Peyer's patch (tissue), 4 donors: ENCODE data around the gene LRCOL1. TPM values are rescaled to one million over a fixed set of nuclear protein-coding genes. Genes with fewer than 3 reads are reported as not detected.

Experiments
- DNase-seq, 3 donors: peaks; one replicate each; pipeline ENCODE4 v3.0.0-alpha.2; 2017 to 2019
- H3K27ac ChIP-seq, 4 donors: fragments of 200-600 bp; sonication (generic); one replicate each; pipeline ENCODE4 v1.5.1; 2016 to 2019
- H3K27me3 ChIP-seq, 2 donors: fragments of 200-600 bp; sonication (generic); one replicate each; pipeline ENCODE4 v1.5.1; 2019
- H3K36me3 ChIP-seq, 3 donors: fragments of 200-600 bp; sonication (generic); one replicate each; pipeline ENCODE4 v1.5.1; 2016 to 2019
- H3K4me1 ChIP-seq, 4 donors: fragments of 200-600 bp; sonication (generic); one replicate each; pipeline ENCODE4 v1.5.1; 2016 to 2019
- H3K4me3 ChIP-seq, 4 donors: fragments of 200-600 bp; sonication (generic); 1 replicate in 3 of 4; 2 replicates in 1 of 4; pipeline ENCODE4 v1.5.1; 2016 to 2019; ENCODE audit warnings: mild to moderate bottlenecking in 1 of 4
- H3K9me3 ChIP-seq, 4 donors: fragments of 200-600 bp; sonication (generic); one replicate each; pipeline ENCODE4 v1.5.1; 2016 to 2019; ENCODE audit warnings: mild to moderate bottlenecking in 1 of 4
- POLR2A ChIP-seq, 2 donors: fragments of 450-650 bp; IDR thresholded peaks; one replicate each; pipeline ENCODE4 v1.5.1; 2017; ENCODE audit warnings: antibody characterized with exemption in 2 of 2, mild to moderate bottlenecking in 2 of 2, moderate library complexity in 2 of 2
- total RNA-seq, 4 donors: library from RNA; depleted of rRNA; stranded (reverse); fragments of >200 nt; gene quantifications; one replicate each; pipeline ENCODE4 v1.1.0, GENCODE V29; 2016
- TF ChIP-seq, protein P1 (sequence below), 6 experiments: fragments of 450-650 bp in 4 of 6; fragments of 200-600 bp in 2 of 6; sonication (generic) in 1 of 6; IDR thresholded peaks; one replicate each; pipeline ENCODE4 v1.5.1; 2017 to 2019; ENCODE audit warnings: antibody characterized with exemption in 6 of 6, mild to moderate bottlenecking in 3 of 6, moderate library complexity in 1 of 6

The LRCOL1 gene
- total RNA-seq, 4 donors from 2014 or later: not detected

DNA sequence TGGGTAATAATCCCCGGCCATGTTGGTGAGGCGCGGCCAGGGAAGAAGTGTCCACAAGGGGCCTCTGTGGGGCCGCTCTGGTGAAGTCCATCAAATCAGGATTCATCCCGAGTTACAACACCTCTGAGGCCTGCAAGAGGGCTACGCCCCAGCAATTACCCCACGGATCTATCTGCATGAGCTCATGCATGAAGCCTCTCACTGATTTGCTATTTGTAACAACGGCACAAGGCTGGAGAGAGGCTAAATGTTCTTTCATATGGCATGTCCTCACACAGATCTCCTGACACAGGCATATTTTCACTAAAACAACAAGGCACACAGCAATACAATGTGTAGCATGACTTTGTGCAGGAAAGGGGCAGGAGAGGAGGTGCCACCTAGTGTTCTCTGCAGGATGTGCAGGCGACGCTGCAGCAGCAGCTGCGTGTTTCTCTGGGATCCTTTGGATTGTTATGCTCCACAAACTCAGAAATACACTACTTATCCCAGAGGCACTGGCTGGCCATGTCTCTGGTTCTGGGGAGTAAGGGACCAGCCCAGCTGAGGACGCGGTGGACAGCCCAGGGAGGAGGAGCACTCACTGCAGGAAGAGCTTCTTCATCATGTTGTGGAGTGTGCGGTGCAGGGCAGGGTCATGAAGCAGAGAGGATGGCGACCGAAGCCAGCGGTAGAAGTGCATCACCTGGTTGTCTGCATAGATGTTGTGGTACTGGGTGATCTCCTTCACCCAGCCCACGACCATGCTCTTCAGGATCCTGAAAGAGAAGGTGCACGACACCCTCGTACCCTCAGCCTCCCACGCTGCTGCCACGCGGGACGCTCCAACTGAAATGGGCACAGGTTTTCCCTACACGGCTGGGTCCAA is 28.4 kb upstream of the LRCOL1 start:
- no peak for DNase-seq
- no peak for TF ChIP-seq POLR2A (IDR thresholded peaks at IDR 0.05)
- TF ChIP-seq, protein P1, sequence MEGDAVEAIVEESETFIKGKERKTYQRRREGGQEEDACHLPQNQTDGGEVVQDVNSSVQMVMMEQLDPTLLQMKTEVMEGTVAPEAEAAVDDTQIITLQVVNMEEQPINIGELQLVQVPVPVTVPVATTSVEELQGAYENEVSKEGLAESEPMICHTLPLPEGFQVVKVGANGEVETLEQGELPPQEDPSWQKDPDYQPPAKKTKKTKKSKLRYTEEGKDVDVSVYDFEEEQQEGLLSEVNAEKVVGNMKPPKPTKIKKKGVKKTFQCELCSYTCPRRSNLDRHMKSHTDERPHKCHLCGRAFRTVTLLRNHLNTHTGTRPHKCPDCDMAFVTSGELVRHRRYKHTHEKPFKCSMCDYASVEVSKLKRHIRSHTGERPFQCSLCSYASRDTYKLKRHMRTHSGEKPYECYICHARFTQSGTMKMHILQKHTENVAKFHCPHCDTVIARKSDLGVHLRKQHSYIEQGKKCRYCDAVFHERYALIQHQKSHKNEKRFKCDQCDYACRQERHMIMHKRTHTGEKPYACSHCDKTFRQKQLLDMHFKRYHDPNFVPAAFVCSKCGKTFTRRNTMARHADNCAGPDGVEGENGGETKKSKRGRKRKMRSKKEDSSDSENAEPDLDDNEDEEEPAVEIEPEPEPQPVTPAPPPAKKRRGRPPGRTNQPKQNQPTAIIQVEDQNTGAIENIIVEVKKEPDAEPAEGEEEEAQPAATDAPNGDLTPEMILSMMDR (IDR thresholded peaks at IDR 0.05): peak in 5 of 6 experiments; percentile 12 to 59 (median 57)
- Histone ChIP-seq H3K9me3 (no peaks in the 10 kb centered on the region), H3K4me3 (no peak overlapping the region), H3K4me1 (no peaks in the 10 kb centered on the region), H3K27me3 (no peaks in the 10 kb centered on the region), H3K36me3 (peaks cover 0 to 75% (median 0%) of the 10 kb centered on the region in 3 donors), H3K27ac (no peak overlapping the region)

DNA sequence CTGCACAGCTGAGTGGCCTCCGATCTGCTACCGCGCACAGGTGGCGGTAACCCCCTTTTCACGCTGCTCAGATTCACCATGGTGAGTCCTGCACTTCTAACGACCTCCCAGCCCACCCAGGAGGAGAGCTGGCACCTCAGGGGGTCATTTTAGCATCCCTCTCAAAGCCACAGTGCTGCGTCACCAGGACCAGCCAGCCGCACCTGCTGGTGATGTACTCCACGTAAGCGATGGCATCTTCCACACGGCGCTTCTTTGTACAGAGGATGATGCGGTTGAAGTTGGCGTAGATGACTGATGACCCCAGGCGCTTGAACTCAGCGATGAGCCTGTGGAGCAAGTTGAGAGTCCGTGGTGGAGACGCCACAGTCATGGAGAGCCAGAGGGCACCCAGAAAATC is 27.4 kb upstream of the LRCOL1 start:
- no peaks in the 10 kb centered on the region for H3K4me1 ChIP-seq
- H3K4me3 ChIP-seq: no peak overlapping the region
- TF ChIP-seq, protein P1 (IDR thresholded peaks at IDR 0.05): no peak
- TF ChIP-seq POLR2A (IDR thresholded peaks at IDR 0.05): no peak
- H3K9me3 ChIP-seq: no peaks in the 10 kb centered on the region
- DNase-seq: no peak
- H3K36me3 ChIP-seq: peaks cover 0 to 72% (median 0%) of the 10 kb centered on the region in 3 donors
- H3K27ac ChIP-seq: no peak overlapping the region
- no peaks in the 10 kb centered on the region for H3K27me3 ChIP-seq

DNA sequence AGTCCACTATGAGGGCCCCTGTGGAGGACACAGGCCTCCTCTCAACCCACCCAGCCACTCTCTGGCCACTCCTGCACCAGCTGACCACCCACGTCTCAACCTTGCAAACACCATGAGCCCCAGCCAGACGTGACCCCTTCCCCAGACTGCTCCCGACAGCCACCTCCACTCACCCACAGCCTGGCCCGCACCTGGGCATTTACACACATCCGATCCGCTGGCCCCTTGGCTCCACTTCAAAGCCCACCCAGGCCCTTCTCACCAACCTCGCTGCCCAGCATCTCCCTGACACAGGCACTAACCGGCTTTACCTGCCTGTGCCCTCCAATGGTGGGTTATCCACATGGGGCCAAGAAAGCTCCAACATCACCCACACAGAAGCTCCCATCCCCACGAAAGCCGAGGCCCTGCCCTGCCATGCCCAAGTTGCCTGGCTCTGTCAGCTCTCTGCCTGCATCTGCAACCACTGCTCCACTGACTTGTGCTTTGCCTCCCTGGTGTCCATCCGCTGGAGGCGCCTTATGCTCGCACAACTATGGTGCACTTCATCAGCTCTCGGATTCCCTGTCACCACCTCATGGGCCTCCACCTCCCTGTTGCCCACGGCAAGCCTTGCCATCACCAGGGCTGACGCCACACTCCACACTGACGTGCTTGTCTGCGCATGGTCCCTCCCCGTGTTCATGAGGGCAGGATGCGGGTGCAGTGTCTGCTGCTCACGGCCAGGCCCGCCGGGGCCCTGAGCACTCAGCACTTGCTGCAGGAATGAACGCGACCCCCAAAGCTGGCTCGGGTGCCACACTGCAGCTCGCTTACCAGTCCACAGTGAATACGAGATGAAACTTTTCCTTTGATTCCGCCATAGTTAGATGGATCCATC is 24.9 kb upstream of the LRCOL1 start:
- H3K36me3 ChIP-seq: peaks cover 0 to 79% (median 0%) of the 10 kb centered on the region in 3 donors
- no peaks in the 10 kb centered on the region for H3K9me3 ChIP-seq
- no peak for DNase-seq
- no peaks in the 10 kb centered on the region for H3K4me1 ChIP-seq
- H3K27ac ChIP-seq: no peak overlapping the region
- H3K27me3 ChIP-seq: no peaks in the 10 kb centered on the region
- TF ChIP-seq, protein P1 (IDR thresholded peaks at IDR 0.05): no peak
- TF ChIP-seq POLR2A (IDR thresholded peaks at IDR 0.05): no peak
- no peak overlapping the region for H3K4me3 ChIP-seq

DNA sequence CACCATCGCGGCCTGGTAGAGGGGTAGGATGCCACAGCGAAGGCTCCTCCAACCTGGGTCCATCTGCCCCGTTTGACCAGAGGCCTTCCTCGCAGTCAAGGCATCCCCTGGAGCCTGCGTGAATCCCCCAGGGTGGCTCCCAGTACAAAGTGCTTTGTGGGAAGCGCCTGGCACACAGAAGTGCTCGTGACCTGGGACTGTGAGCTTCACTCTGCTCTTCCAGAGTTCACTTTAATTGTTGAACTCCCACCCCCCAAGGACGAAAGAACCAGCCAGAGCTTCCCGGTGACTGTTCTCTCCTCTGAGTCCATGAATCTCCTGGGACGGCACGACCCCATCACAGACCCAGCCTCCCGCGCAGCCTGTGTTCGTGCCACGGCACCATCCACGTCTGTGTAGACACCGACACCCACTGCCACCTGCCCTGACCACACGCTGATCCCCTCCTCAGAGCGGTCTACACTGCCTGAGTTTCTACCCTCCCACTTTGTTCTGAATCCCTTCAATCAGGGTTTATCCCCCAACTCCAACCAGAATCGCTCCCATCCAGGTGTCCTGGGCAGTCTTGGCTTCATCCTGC is 24.1 kb upstream of the LRCOL1 start:
- no peak for DNase-seq
- Histone ChIP-seq H3K27ac (no peak overlapping the region), H3K4me1 (no peaks in the 10 kb centered on the region), H3K9me3 (no peaks in the 10 kb centered on the region), H3K27me3 (no peaks in the 10 kb centered on the region), H3K4me3 (no peak overlapping the region), H3K36me3 (peaks cover 0 to 80% (median 0%) of the 10 kb centered on the region in 3 donors)
- TF ChIP-seq POLR2A (IDR thresholded peaks at IDR 0.05): no peak
- TF ChIP-seq, protein P1 (IDR thresholded peaks at IDR 0.05): no peak

DNA sequence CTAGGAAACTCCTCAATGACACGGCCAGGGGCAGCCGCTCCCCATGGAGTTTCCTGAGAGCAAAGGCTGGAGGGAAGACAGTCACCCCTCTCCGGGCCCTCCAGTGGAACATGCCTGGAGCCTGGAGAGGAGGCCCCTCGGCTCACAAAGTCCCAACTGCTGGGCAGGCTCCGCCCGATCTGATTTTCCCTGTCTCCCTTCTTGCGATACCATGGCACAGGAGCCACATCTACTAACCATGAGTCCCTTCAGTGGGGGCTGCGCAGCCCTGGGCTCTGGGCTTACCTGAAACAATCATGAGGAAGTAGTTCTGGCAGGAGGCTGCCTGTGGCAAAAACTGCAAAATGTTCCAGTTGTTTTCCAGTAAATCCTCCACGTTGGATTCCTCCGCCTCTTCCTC is 23.5 kb upstream of the LRCOL1 start:
- peaks cover 0 to 83% (median 0%) of the 10 kb centered on the region in 3 donors for H3K36me3 ChIP-seq
- no peak for DNase-seq

More for the DNA sequence above, 23.5 kb upstream of the LRCOL1 start:
- Histone ChIP-seq H3K4me1 (no peaks in the 10 kb centered on the region), H3K4me3 (no peak overlapping the region), H3K27me3 (no peaks in the 10 kb centered on the region), H3K27ac (no peak overlapping the region), H3K9me3 (no peaks in the 10 kb centered on the region)
- TF ChIP-seq, protein P1 (IDR thresholded peaks at IDR 0.05): no peak
- no peak for TF ChIP-seq POLR2A (IDR thresholded peaks at IDR 0.05)
